ENCODE results near the gene ZDHHC16. TPM values are rescaled to one million over a fixed set of nuclear protein-coding genes. Genes with fewer than 3 reads are reported as not detected.

ZDHHC16 gene
- total RNA-seq, 4 donors from 2014 or later: 12.1 to 21.8 (median 16.1) TPM

- no peak for DNase-seq (ENCODE audit: low spot score in 2 of 2)
- no peak overlapping the region for H3K4me3 ChIP-seq (ENCODE audit: low read depth, poor library complexity, severe bottlenecking)
- 15 to 22% methylated on average over 4 of the region's 4 CpGs for WGBS, 2 donors
- intact Hi-C loops (cut with DNase I; ENCODE audit: low total_unique reads): loop anchor here (1.0 kb wide), 1 partner anchor 14 kb away; no protein-coding TSS in a partner anchor
- TF ChIP-seq CTCF (IDR thresholded peaks at IDR 0.05): no peak
- no peak for TF ChIP-seq POLR2A (IDR thresholded peaks at IDR 0.05)
Observed at GRCh38 chr10:97428572-97428981, 17.4 kb upstream of the ZDHHC16 start.

GRCh38 chr10:97434055-97434454 lies 11.9 kb upstream of the ZDHHC16 start:
- no peak overlapping the region for H3K4me3 ChIP-seq (ENCODE audit: low read depth, poor library complexity, severe bottlenecking)
- DNase-seq (ENCODE audit: low spot score in 2 of 2): no peak
- intact Hi-C loops (cut with DNase I; ENCODE audit: low total_unique reads): no loop called here
- TF ChIP-seq POLR2A (IDR thresholded peaks at IDR 0.05): no peak
- TF ChIP-seq CTCF (IDR thresholded peaks at IDR 0.05): no peak

- DNase-seq (ENCODE audit: low spot score in 2 of 2): no peak
- no peak overlapping the region for H3K4me3 ChIP-seq (ENCODE audit: low read depth, poor library complexity, severe bottlenecking)
- intact Hi-C loops (cut with DNase I; ENCODE audit: low total_unique reads): no loop called here
- 78 to 88% methylated on average over 1 of the region's 1 CpG for WGBS, 2 donors
- TF ChIP-seq POLR2A (IDR thresholded peaks at IDR 0.05) (no peak), CTCF (IDR thresholded peaks at IDR 0.05) (no peak)
Observed at GRCh38 chr10:97434557-97434956, 11.4 kb upstream of the ZDHHC16 start.

DNA sequence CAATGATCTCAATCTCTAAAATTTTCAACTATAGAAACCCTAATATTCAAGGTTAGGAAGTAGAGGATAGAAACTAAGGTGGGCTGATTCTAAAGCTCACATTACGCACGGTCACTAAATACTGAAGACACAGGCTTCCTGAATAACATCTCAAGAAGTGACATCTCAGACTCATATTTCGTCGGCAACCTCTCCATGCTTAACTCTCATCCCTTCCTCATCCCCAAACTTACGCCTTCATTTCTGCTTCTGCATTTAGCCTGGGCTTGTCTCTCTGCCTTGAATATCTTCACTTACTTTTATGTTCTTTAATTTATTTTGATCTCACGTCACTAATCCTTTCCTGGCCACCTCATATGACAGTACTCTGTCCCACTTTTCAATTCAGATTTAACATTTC lies 10.8 kb upstream of the ZDHHC16 start:
- no peak for DNase-seq (ENCODE audit: low spot score in 2 of 2)
- intact Hi-C loops (cut with DNase I; ENCODE audit: low total_unique reads): no loop called here
- WGBS, 2 donors: 92 to 94% methylated on average over 6 of the region's 6 CpGs
- no peak overlapping the region for H3K4me3 ChIP-seq (ENCODE audit: low read depth, poor library complexity, severe bottlenecking)
- TF ChIP-seq POLR2A (IDR thresholded peaks at IDR 0.05) (no peak), CTCF (IDR thresholded peaks at IDR 0.05) (no peak)

DNA sequence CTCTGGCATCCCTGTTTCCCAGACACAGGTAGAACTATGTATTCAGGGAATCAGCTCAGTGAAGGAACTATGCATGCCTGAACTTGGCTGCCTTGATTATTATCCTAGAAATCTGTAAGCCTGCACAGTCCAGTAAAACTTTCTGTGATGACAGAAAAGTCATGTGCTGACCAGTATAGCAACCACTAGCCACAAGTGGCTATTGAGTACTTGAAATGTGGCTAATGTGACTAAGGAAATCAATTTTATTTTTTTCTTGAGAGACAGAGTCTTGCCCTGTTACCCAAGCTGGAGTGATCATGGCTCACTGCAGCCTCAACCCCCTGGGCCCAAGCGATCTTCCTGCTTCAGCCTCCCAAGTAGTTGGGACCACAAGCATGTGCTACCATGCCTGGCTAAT lies 3.7 kb upstream of the ZDHHC16 start:
- WGBS, 2 donors: 100% methylated on average over 1 of the region's 1 CpG
- intact Hi-C loops (cut with DNase I; ENCODE audit: low total_unique reads): loop anchor here (1.0 kb wide), 1 partner anchor 14 kb away; no protein-coding TSS in a partner anchor
- no peak for TF ChIP-seq CTCF (IDR thresholded peaks at IDR 0.05)
- no peak for TF ChIP-seq POLR2A (IDR thresholded peaks at IDR 0.05)
- no peak overlapping the region for H3K4me3 ChIP-seq (ENCODE audit: low read depth, poor library complexity, severe bottlenecking)
- no peak for DNase-seq (ENCODE audit: low spot score in 2 of 2)

DNA sequence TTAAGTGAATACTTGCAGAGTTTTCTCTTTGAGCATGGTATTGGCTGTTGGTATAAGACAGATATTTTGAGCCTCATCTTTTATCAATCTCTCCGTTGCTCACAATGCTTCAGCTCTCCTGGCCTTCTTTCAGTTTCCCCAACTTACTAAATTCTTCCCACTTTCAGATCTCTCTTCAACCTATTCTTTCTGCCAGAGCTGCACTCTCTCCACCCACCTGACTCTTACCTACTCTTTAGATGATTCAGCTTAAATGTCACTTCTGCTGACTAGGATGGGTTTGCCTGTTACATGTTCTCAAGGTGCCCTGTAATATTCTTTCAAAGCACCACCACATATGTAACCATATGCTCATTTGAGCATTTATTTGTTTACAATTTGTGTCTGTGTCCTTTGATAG lies 1.8 kb upstream of the ZDHHC16 start:
- 91 to 93% methylated on average over 1 of the region's 1 CpG for WGBS, 2 donors
- intact Hi-C loops (cut with DNase I; ENCODE audit: low total_unique reads): no loop called here
- TF ChIP-seq CTCF (IDR thresholded peaks at IDR 0.05): no peak
- TF ChIP-seq POLR2A (IDR thresholded peaks at IDR 0.05): no peak

More for the DNA sequence above, 1.8 kb upstream of the ZDHHC16 start:
- no peak for DNase-seq (ENCODE audit: low spot score in 2 of 2)
- no peak overlapping the region for H3K4me3 ChIP-seq (ENCODE audit: low read depth, poor library complexity, severe bottlenecking)

All from lower leg skin (tissue), 4 donors.